WTC11 (cell line): ENCODE results near the gene APH1B.

Source experiments
- ESRRA ChIP-seq: sonication (generic); formaldehyde crosslinking; IDR thresholded peaks from 2 replicates; pipeline ENCODE4 v1.8.1; 2022; ENCODE audit warnings: mild to moderate bottlenecking, missing genetic modification reagents, borderline replicate concordance
- FOXP4 ChIP-seq: sonication (generic); formaldehyde crosslinking; IDR thresholded peaks from 2 replicates; pipeline ENCODE4 v1.8.0; 2022; ENCODE audit warnings: mild to moderate bottlenecking, missing genetic modification reagents
- HMGXB4 ChIP-seq: sonication (generic); formaldehyde crosslinking; IDR thresholded peaks from 2 replicates; pipeline ENCODE4 v1.8.1; 2023; ENCODE audit warnings: mild to moderate bottlenecking, moderate library complexity, missing genetic modification reagents
- SOX15 ChIP-seq: fragments of 250-450 bp; sonication (Bioruptor Pico); IDR thresholded peaks from 2 replicates; pipeline ENCODE4 v1.9.0; 2021; ENCODE audit warnings: mild to moderate bottlenecking
- ZNF138 ChIP-seq: sonication (generic); formaldehyde crosslinking; conservative IDR thresholded peaks from 2 replicates; pipeline ENCODE4 v1.8.1; 2022; ENCODE audit warnings: mild to moderate bottlenecking, moderate library complexity, missing genetic modification reagents
- TF ChIP-seq, protein P1 (sequence below): sonication (generic); formaldehyde crosslinking; IDR thresholded peaks from 2 replicates; pipeline ENCODE4 v1.8.1; 2023; ENCODE audit warnings: mild to moderate bottlenecking, missing genetic modification reagents, borderline replicate concordance
- TF ChIP-seq, protein P2 (sequence below): fragments of 200-600 bp; IDR thresholded peaks from 2 replicates; pipeline ENCODE4 v1.8.0; 2022; ENCODE audit warnings: antibody characterized with exemption
- TF ChIP-seq, protein P3 (sequence below): sonication (generic); formaldehyde crosslinking; conservative IDR thresholded peaks from 2 replicates; pipeline ENCODE4 v1.8.1; 2022; ENCODE audit warnings: mild to moderate bottlenecking, missing genetic modification reagents

- TF ChIP-seq, protein P1, sequence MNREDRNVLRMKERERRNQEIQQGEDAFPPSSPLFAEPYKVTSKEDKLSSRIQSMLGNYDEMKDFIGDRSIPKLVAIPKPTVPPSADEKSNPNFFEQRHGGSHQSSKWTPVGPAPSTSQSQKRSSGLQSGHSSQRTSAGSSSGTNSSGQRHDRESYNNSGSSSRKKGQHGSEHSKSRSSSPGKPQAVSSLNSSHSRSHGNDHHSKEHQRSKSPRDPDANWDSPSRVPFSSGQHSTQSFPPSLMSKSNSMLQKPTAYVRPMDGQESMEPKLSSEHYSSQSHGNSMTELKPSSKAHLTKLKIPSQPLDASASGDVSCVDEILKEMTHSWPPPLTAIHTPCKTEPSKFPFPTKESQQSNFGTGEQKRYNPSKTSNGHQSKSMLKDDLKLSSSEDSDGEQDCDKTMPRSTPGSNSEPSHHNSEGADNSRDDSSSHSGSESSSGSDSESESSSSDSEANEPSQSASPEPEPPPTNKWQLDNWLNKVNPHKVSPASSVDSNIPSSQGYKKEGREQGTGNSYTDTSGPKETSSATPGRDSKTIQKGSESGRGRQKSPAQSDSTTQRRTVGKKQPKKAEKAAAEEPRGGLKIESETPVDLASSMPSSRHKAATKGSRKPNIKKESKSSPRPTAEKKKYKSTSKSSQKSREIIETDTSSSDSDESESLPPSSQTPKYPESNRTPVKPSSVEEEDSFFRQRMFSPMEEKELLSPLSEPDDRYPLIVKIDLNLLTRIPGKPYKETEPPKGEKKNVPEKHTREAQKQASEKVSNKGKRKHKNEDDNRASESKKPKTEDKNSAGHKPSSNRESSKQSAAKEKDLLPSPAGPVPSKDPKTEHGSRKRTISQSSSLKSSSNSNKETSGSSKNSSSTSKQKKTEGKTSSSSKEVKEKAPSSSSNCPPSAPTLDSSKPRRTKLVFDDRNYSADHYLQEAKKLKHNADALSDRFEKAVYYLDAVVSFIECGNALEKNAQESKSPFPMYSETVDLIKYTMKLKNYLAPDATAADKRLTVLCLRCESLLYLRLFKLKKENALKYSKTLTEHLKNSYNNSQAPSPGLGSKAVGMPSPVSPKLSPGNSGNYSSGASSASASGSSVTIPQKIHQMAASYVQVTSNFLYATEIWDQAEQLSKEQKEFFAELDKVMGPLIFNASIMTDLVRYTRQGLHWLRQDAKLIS: no peak
- TF ChIP-seq ESRRA (CRISPR knock-in tag): no peak
- TF ChIP-seq, protein P2, sequence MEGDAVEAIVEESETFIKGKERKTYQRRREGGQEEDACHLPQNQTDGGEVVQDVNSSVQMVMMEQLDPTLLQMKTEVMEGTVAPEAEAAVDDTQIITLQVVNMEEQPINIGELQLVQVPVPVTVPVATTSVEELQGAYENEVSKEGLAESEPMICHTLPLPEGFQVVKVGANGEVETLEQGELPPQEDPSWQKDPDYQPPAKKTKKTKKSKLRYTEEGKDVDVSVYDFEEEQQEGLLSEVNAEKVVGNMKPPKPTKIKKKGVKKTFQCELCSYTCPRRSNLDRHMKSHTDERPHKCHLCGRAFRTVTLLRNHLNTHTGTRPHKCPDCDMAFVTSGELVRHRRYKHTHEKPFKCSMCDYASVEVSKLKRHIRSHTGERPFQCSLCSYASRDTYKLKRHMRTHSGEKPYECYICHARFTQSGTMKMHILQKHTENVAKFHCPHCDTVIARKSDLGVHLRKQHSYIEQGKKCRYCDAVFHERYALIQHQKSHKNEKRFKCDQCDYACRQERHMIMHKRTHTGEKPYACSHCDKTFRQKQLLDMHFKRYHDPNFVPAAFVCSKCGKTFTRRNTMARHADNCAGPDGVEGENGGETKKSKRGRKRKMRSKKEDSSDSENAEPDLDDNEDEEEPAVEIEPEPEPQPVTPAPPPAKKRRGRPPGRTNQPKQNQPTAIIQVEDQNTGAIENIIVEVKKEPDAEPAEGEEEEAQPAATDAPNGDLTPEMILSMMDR: no peak
- no peak for TF ChIP-seq FOXP4
- TF ChIP-seq HMGXB4: no peak
- TF ChIP-seq, protein P3, sequence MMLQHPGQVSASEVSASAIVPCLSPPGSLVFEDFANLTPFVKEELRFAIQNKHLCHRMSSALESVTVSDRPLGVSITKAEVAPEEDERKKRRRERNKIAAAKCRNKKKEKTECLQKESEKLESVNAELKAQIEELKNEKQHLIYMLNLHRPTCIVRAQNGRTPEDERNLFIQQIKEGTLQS: no peak
- TF ChIP-seq SOX15 (CRISPR knock-in tag): no peak
- TF ChIP-seq ZNF138: no peak
Measured at GRCh38 chr15:63318344-63318743, 40.9 kb downstream of the APH1B start.
